Neural progenitor cell (in vitro differentiated cells): Measurements from ENCODE around the gene TBC1D1.

Source experiments
- CTCF ChIP-seq: fragments of 200-600 bp; sonication (generic); IDR thresholded peaks from 2 replicates; pipeline ENCODE4 v1.5.1; 2017; ENCODE audit warnings: antibody characterized with exemption, mild to moderate bottlenecking
- EZH2 ChIP-seq: fragments of 200-600 bp; sonication (generic); IDR thresholded peaks from 2 replicates; pipeline ENCODE4 v1.6.1; 2017; ENCODE audit warnings: antibody characterized with exemption, mild to moderate bottlenecking, moderate library complexity
- EZH2phosphoT487 ChIP-seq: fragments of 200-600 bp; sonication (generic); IDR thresholded peaks from 2 replicates; pipeline ENCODE4 v1.6.1; 2017; ENCODE audit warnings: antibody characterized with exemption

- no peak for TF ChIP-seq CTCF
- no peak for TF ChIP-seq EZH2phosphoT487
- no peak for TF ChIP-seq EZH2
Measured at GRCh38 chr4:37873386-37873785, 17.5 kb upstream of the TBC1D1 start.
